CD4-positive, alpha-beta T cell treated with Interferon gamma for 1 hour (primary cell): Measurements from ENCODE around the gene LRRK2.
"Not testable (repeated sequence)": the region's sequence is repeated elsewhere in the genome, so short reads cannot be mapped to it uniquely, and the experiment has no call there.

Experiments used
- DNase-seq: peaks from one replicate; pipeline ENCODE4 v3.0.0-alpha.2; 2020

The LRRK2 gene

GRCh38 chr12:40250652-40251051, 25.9 kb downstream of the LRRK2 start:
- DNase-seq: not testable (repeated sequence)

- no peak for DNase-seq
Measured at GRCh38 chr12:40253936-40254335, 29.1 kb downstream of the LRRK2 start.

GRCh38 chr12:40254455-40255085, 29.8 kb downstream of the LRRK2 start:
- no peak for DNase-seq

- no peak for DNase-seq
Measured at GRCh38 chr12:40258371-40258770, 33.6 kb downstream of the LRRK2 start.

- DNase-seq: no peak
Measured at GRCh38 chr12:40261937-40262336, 37.1 kb downstream of the LRRK2 start.

- no peak for DNase-seq
Measured at GRCh38 chr12:40262657-40263056, 37.9 kb downstream of the LRRK2 start.

- no peak for DNase-seq
Measured at GRCh38 chr12:40263616-40264409, 39.0 kb downstream of the LRRK2 start.

- DNase-seq: no peak
Measured at GRCh38 chr12:40271981-40272664, 47.3 kb downstream of the LRRK2 start.

GRCh38 chr12:40281791-40282364, 57.1 kb downstream of the LRRK2 start:
- DNase-seq: no peak

GRCh38 chr12:40286583-40286982, 61.8 kb downstream of the LRRK2 start:
- DNase-seq: no peak

- DNase-seq: no peak
Measured at GRCh38 chr12:40287369-40287975, 62.7 kb downstream of the LRRK2 start.

GRCh38 chr12:40292788-40293429, 68.1 kb downstream of the LRRK2 start:
- no peak for DNase-seq

GRCh38 chr12:40298341-40298740, 73.5 kb downstream of the LRRK2 start:
- DNase-seq: no peak

GRCh38 chr12:40300490-40300889, 75.7 kb downstream of the LRRK2 start:
- DNase-seq: no peak

GRCh38 chr12:40309001-40309400, 84.2 kb downstream of the LRRK2 start:
- DNase-seq: no peak

GRCh38 chr12:40310211-40310610, 85.4 kb downstream of the LRRK2 start:
- DNase-seq: no peak

- DNase-seq: no peak
Measured at GRCh38 chr12:40312196-40312595, 87.4 kb downstream of the LRRK2 start.

- no peak for DNase-seq
Measured at GRCh38 chr12:40312982-40313576, 88.3 kb downstream of the LRRK2 start.

- no peak for DNase-seq
Measured at GRCh38 chr12:40313928-40314327, 89.1 kb downstream of the LRRK2 start.

- no peak for DNase-seq
Measured at GRCh38 chr12:40314927-40315326, 90.1 kb downstream of the LRRK2 start.

- no peak for DNase-seq
Measured at GRCh38 chr12:40315375-40315774, 90.6 kb downstream of the LRRK2 start.

GRCh38 chr12:40324261-40324660, 99.5 kb downstream of the LRRK2 start:
- no peak for DNase-seq
